CD4-positive, alpha-beta T cell treated with Interleukin-6 for 4 hours (primary cell): ENCODE measurements around the gene UTP18.
"Not testable (repeated sequence)": the region's sequence is repeated elsewhere in the genome, so short reads cannot be mapped to it uniquely, and the experiment has no call there.

Source experiments
- DNase-seq: peaks from one replicate; pipeline ENCODE4 v3.0.0-alpha.2; 2020; ENCODE audit warnings: mixed read lengths

The UTP18 gene

GRCh38 chr17:51260237-51261023, at the start of gene UTP18:
TSS of gene UTP18 (plus strand) at chr17:51260546. CDS start at chr17:51260585, 39 bp downstream.
- peak; percentile 97 for DNase-seq

DNA sequence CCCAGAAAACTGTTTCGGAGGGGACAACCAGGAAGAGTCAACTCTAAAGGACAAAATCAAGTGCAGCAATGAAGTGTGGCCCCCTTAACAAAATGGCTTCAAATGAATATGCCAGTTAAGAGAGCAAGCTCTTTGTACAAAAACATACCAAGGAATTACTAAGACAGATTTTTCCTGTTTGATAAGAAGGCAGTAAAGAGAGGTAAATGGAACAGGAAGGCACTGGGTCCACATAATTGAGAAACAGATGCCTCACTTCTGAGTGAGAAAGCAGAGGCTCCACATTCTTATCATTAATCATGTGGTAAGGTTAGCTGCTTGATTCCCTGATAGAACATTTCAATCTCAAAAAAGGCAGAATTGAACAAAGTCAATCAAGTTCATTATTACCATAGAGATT, 45.4 kb upstream of the UTP18 start:
- no peak for DNase-seq

DNA sequence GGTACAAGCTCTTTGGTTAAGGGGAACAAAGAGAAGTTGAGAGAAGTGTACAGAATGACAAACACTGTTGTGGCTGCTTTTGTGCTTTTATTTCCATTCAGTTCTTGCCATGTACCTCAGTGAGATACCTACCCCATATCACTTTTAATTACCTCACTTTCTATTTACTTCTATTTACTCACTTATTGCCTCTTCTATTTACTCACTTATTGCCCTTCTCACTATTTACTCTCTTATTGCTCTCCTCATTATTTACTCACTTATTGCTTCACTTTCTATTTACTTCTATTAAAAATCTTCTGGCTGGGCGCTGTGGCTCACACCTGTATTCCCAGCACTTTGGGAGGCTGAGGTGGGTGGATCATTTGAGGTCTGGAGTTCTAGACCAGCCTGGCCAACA, 42.4 kb upstream of the UTP18 start:
- no peak for DNase-seq

DNA sequence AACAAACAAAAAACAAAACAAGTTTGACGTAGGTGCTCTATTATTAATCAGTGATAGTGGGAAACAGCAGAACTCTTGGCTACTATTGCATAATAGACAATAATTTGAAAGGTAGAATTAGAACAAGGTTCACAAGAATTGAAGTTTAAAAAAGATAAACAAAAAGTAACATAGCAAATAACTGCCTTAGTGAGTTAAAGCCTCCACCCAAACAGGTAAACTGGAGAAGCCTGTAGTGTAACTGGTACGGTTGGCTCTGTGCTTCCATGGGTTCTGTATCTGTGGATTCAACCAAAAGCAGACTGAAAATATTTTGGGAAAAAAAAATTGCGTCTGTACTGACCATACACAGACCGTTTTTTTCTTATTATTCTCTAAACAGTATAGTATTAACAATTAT, 39.0 kb upstream of the UTP18 start:
- DNase-seq: no peak

DNA sequence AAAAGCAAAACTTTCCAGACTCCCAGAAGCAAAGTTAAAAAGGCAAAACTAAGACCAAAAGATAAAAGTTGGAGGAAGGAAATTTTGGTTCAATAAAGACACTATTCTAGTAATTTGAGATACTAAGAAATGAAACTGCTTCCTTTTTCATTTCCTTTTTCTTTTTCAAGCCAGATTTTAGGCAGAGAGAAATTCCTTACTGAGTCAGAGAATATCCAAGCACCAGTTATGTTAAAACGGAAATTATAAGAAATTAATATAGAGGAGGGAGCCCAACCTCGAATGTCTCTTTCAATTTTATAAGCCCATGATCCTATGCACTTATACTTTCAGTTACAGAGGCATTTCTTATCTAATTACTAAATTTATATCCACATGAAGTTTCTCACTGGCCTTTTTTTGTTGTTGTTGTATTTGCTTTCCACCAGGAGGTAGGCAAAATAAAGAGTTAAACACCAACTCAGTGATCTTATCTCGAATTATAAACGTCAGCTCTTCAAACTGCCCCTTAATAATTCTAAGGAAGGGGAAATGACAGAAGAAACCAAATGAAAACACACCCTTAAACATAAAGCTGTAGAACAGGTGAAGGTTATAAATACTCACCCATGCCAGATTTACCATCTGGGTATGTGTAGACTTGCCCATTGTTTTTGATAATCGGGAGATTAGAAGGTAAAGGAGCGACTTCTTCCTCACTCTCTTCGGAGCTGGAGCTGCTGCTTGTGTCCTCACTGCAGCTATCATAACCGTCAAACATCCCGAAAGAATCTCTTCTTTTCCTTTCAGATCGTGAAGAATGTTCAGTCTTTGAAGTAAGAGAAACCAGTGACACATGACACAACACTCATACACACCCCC, 35.7 kb upstream of the UTP18 start:
- no peak for DNase-seq

GRCh38 chr17:51225523-51225922, 34.8 kb upstream of the UTP18 start:
- not testable (repeated sequence) for DNase-seq

GRCh38 chr17:51228161-51228560, 32.2 kb upstream of the UTP18 start:
- DNase-seq: no peak

- DNase-seq: no peak
These were observed 30.5 kb upstream of the UTP18 start for GRCh38 chr17:51229889-51230288.

GRCh38 chr17:51230306-51230705, 30.0 kb upstream of the UTP18 start:
- DNase-seq: no peak

GRCh38 chr17:51231999-51232398, 28.3 kb upstream of the UTP18 start:
- no peak for DNase-seq

DNA sequence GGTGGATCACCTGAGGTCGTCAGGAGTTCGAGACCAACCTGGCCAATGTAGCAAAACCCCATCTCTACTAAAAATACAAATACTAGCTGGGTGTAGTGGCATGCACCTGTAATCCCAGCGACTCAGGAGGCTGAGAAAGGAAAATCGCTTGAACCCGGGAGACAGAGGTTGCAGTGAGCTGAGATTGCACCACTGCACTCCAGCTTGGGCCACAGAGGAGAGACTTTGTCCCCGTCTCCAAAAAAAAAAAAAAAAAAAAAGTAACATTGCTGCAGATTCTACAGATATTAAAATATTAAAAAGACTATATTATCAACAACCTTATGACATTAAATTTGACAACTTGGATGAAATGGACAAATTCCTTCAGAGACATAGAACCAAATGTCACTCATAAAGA, 26.2 kb upstream of the UTP18 start:
- DNase-seq: no peak

GRCh38 chr17:51238255-51238887, 22.0 kb upstream of the UTP18 start:
- no peak for DNase-seq

DNA sequence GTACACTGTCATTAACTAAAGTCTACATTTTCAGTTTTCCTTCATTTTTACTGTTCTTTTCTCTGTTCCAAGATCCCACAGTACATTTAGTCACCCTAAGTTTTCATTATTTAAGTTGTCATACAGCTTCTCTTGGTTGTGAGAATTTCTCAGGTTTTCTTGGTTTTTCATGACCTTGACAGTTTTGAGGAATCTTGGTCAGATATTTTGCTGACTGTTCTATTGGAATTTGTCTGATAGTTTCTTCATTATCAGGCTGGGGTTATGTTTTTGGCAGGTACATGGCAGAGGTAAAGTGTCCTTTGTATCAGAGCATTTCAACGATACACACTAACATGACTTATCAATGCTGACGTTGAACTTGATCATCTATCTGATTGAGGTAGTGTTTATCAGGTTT, 20.1 kb upstream of the UTP18 start:
- DNase-seq: no peak

GRCh38 chr17:51244041-51244440, 16.3 kb upstream of the UTP18 start:
- DNase-seq: no peak

GRCh38 chr17:51245535-51245934, 14.8 kb upstream of the UTP18 start:
- no peak for DNase-seq

GRCh38 chr17:51250314-51250840, 10.0 kb upstream of the UTP18 start:
- no peak for DNase-seq

DNA sequence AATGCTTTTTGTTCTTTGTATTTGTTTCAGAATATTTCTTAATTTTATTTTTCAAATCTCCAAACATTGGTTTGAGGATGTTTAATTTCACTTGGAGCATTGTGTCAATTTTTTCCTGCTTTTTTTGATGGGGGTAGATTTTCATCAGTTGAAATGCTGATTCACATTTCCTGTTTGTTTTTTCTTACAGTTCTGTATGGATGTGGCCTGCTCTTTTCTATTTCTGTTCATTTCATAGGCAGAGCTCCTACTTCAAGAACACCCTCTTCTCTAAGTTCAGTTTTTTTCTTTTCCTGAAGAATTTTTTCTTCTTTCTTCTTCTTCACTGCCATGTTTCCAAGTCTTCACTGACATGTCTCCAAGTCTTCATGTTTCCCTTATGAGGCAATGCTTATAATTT, 9.3 kb upstream of the UTP18 start:
- no peak for DNase-seq

DNA sequence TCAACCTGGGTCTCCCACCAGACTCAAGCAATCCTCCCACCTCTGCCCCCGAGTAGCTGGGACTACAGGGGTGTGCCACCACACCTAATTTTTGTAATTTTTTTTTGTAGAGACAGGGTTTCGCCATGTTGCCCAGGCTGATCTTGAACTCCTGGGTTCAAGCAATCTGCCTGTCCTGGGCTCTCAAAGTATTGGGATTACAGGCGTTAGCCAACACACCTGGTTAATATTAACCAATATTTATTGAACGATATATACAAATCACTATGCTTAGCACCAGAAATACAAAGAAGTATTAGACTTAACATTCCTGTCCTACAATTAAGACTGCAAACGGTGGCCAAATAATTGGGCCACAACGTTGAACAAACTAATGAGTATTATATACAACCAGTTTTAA, 4.7 kb upstream of the UTP18 start:
- DNase-seq: no peak

GRCh38 chr17:51256101-51256500, 4.2 kb upstream of the UTP18 start:
- no peak for DNase-seq

GRCh38 chr17:51257150-51258081, 2.9 kb upstream of the UTP18 start:
- DNase-seq: no peak

- DNase-seq: no peak
These were observed 1.4 kb upstream of the UTP18 start for GRCh38 chr17:51258756-51259563.
